Measurements from ENCODE around the gene BEGAIN.

Gene BEGAIN

DNA sequence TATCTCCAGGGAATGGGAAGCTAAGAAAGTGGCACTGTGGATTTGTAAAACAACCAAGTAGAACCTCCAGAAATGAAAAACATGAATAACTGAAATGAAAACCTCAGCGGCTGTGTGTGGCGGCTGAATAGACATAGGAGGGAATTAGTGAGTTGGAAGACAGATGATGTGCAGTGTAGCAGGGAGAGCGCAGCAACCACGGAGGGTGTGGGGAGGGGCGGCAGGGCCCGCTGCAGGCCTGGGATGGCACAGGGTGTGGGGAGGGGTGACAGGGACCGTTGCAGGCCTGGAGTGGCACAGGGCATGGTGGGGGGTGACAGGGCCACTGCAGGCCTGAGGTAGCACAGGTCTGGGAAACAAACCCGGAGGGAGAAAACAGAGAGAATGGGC, 51.1 kb downstream of the BEGAIN start:
- CTCF ChIA-PET, result interaction anchor here (1.2 kb wide), 1 partner anchor 13 kb away, joined by 3 read pairs; no protein-coding TSS in a partner anchor
- no peak overlapping the region for H3K4me3 ChIP-seq (ENCODE audit: low read depth, low read length)
- POLR2A ChIA-PET, result no interaction called here
- no peak for DNase-seq (ENCODE audit: low read depth, low spot score)
- TF ChIP-seq, protein P1, sequence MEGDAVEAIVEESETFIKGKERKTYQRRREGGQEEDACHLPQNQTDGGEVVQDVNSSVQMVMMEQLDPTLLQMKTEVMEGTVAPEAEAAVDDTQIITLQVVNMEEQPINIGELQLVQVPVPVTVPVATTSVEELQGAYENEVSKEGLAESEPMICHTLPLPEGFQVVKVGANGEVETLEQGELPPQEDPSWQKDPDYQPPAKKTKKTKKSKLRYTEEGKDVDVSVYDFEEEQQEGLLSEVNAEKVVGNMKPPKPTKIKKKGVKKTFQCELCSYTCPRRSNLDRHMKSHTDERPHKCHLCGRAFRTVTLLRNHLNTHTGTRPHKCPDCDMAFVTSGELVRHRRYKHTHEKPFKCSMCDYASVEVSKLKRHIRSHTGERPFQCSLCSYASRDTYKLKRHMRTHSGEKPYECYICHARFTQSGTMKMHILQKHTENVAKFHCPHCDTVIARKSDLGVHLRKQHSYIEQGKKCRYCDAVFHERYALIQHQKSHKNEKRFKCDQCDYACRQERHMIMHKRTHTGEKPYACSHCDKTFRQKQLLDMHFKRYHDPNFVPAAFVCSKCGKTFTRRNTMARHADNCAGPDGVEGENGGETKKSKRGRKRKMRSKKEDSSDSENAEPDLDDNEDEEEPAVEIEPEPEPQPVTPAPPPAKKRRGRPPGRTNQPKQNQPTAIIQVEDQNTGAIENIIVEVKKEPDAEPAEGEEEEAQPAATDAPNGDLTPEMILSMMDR (IDR thresholded peaks at IDR 0.05; ENCODE audit: insufficient read depth, low read length, missing control alignments), result no peak

DNA sequence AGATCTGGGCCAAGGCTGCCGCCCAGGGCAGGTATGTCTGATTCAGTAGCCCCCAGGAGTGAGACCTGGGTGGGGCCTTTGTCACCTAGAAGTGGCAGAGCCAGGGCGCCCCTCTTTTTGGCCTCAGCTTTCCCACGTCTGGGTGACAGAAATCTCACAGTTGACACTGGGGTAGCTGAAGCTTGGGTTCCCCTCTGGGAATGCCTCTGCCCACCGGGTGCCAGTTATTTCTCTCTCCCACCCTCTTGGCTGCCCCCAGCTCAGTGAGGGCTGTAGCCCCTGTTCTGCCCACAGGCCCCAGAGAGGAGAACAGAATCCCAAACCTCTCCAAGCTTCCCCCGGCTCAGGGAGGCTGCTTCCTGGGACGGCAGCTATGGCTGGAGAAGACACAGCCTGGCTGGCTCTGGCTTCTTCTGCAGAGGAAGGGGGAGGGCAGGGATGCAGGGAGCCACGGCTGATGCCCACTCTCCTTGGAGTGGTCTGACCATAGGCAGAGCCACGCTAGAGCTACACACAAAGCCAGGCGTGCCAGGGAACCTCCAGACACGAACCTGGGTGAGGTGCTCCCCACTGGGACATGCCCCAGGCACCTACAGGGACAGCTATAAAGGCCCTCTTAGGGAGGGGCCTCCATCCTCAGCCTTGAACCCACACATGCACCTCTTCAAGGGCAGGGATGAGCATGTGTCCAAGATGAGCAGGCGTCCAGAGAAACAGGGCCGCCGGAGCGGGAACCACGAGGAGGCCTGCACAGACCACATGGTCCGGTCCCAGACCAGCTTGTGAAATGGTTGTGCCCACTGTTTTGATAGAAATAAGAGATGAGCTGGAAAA, 51.7 kb downstream of the BEGAIN start:
- CTCF ChIA-PET, result interaction anchor here (1.2 kb wide), 1 partner anchor 14 kb away, joined by 3 read pairs; no protein-coding TSS in a partner anchor
- DNase-seq (ENCODE audit: low read depth, low spot score), result no peak
- TF ChIP-seq, protein P1 (IDR thresholded peaks at IDR 0.05; ENCODE audit: insufficient read depth, low read length, missing control alignments), result no peak
- POLR2A ChIA-PET, result no interaction called here
- no peak overlapping the region for H3K4me3 ChIP-seq (ENCODE audit: low read depth, low read length)

DNA sequence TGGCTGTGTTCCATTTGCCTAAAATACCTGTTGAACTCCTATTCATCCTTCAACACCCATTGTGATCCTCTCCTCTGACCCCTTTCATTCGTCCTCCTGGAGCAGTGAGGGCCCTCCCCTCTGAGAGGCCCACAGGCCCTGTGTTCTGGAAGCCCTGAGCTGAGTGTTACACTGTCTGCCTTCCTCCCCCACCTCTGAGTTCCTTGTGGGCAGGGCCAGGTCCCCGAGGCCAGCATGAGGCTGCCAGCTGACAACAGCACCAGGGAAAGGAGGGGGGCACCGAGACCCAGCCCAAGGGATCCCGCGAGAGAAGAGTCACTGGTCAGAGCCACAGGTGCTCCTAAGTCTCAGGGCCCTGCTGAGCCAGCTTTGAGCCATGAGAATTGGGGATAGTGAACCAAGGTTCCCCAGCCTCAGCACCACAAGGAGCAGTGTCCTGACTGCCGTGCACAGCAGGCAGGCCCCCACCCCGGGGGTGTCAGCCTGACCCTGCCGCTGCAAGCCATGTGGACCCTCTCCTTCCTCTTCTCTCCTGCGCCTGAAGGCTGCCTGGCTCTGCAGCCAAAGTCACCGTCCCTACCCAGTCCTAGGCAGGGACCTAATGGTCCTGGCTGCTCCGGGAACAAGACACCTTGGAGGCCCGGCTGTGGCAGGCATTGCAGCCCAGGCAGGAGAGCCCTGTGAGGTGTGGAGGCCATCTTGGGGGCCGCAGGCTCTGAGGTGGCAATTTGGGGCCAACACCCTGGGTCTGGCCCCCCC, 52.5 kb downstream of the BEGAIN start:
- ChIA-PET POLR2A (no interaction called here), CTCF (interaction anchor here (1.2 to 2.5 kb wide), 3 partner anchors 10 to 150 kb away, joined by 3 to 11 read pairs (median 10); no protein-coding TSS in a partner anchor)
- DNase-seq (ENCODE audit: low read depth, low spot score), result no peak
- H3K4me3 ChIP-seq (ENCODE audit: low read depth, low read length), result no peak overlapping the region
- TF ChIP-seq, protein P1 (IDR thresholded peaks at IDR 0.05; ENCODE audit: insufficient read depth, low read length, missing control alignments), result no peak

DNA sequence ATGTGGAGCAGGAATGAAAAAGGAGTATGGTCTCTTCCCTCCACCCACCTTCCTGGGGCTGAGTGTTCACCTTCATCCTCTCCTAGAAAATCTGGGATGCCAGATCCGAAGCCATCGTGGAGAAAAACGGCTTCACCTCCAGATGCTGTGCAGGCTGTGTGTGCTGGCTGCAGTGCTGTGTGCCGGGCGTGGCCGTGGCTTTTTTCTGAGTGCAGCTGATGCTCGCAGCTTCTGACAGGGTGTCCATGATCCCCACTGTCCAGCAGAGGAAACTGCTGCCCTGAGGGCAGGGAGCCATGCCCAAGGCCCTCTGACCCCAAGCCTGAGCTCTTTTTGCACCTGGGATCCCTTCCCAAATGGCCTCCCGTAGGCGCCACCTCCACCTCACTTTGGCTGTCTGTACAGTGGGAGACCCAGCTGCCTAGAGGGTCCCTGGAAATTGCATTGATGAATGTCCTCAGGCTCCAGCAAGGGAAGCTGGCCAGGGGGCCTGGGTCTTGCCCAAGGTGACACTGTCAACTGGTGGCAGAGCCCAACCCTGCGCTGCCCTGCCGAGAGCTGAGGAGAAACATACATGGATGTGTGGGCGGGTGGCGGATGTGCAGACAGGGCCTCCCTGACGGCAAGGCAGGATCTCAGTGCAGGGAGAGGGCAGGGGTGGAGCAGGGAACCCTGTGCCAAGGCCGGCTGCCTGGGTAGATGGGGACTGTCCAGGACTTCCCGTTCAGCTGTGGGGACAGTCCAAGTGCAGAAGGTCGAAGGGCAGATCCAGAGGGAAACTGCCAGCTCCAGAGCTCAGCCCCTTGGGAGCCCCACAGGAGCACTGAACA, 53.3 kb downstream of the BEGAIN start:
- TF ChIP-seq, protein P1 (IDR thresholded peaks at IDR 0.05; ENCODE audit: insufficient read depth, low read length, missing control alignments), result no peak
- DNase-seq (ENCODE audit: low read depth, low spot score), result no peak
- POLR2A ChIA-PET, result no interaction called here
- no peak overlapping the region for H3K4me3 ChIP-seq (ENCODE audit: low read depth, low read length)
- CTCF ChIA-PET, result interaction anchor here (2.1 to 2.5 kb wide), 2 partner anchors 9 to 149 kb away, joined by 10 to 11 read pairs; no protein-coding TSS in a partner anchor

DNA sequence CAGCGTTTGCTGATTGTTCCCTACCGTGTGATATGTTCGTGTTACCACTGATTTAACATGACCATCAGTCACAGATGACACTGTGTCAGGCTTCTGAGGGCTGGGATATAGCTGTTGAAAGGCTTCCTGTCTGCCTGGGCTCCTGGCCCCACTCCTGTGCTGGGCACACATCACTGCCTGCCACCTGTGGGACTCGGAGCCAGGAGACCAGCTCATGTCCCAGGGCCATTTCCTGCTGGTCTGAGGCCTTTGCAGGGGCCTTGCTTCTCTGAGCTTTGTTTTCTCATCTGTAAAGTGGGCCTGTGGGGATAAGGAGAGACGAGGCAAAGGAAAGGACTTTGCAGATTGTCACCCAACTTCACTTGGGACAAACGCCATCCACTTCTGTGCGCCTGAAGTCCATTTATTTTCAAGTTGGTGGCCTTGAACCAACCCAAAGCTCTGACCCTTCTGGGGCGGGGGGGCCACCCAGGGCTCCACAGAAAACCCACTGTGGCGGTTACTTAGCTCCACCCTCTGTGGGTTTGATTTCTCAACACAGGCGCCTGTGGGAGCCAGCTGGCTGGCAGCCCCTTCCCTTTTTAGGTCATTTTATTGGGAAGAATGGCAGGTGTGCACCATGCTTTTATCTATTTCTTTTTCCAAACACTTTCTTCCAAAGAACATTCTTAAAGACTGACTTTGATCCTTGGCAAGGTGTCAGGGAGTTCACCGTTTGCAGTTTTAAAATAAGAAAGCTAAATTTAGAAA, 54.1 kb downstream of the BEGAIN start:
- CTCF ChIA-PET, result interaction anchor here (2.1 to 2.5 kb wide), 2 partner anchors 8 to 148 kb away, joined by 10 to 11 read pairs; no protein-coding TSS in a partner anchor
- DNase-seq (ENCODE audit: low read depth, low spot score), result no peak
- no peak overlapping the region for H3K4me3 ChIP-seq (ENCODE audit: low read depth, low read length)
- TF ChIP-seq, protein P1 (IDR thresholded peaks at IDR 0.05; ENCODE audit: insufficient read depth, low read length, missing control alignments), result no peak
- POLR2A ChIA-PET, result interaction anchor here (0.5 kb wide), 1 partner anchor 19 kb away, joined by 3 read pairs; no protein-coding TSS in a partner anchor
